HL-60 (cell line): ENCODE results near the gene STAB2.

Experiments used
- DNase-seq, 2 experiments: peaks; one replicate each; pipeline ENCODE4 v3.0.0-alpha.2; 2010 to 2020; ENCODE audit warnings: low read depth in 1 of 2, low spot score in 1 of 2
- H3K27ac ChIP-seq: fragments of 250-450 bp; sonication (Bioruptor Pico); replicated peaks from 2 replicates; pipeline ENCODE4 v1.5.1; 2020; ENCODE audit warnings: mild to moderate bottlenecking, moderate library complexity
- H3K27me3 ChIP-seq: fragments of 250-450 bp; sonication (Bioruptor Pico); 2 replicates; pipeline ENCODE4 v1.5.1; 2021; ENCODE audit warnings: mild to moderate bottlenecking, moderate library complexity; ENCODE audit not compliant: insufficient read depth, poor library complexity, severe bottlenecking
- H3K4me3 ChIP-seq: replicated peaks from 2 replicates; pipeline ENCODE4 v1.5.1; 2011; ENCODE audit warnings: mild to moderate bottlenecking, control low read depth, low read length; ENCODE audit not compliant: insufficient read depth
- CTCF ChIP-seq: IDR thresholded peaks from one replicate; pipeline ENCODE4 v1.5.1; 2011; ENCODE audit warnings: low read length, control low read depth, inconsistent platforms; ENCODE audit not compliant: insufficient read depth
- GABPA ChIP-seq: IDR thresholded peaks from 2 replicates; pipeline ENCODE4 v1.6.1; 2012; ENCODE audit warnings: low read depth
- POLR2AphosphoS5 ChIP-seq: IDR thresholded peaks from 2 replicates; pipeline ENCODE4 v1.6.1; 2012; ENCODE audit warnings: low read depth
- REST ChIP-seq: IDR thresholded peaks from 2 replicates; pipeline ENCODE4 v1.6.1; 2012; ENCODE audit warnings: low read depth; ENCODE audit not compliant: insufficient replicate concordance
- SPI1 ChIP-seq: IDR thresholded peaks from 2 replicates; pipeline ENCODE4 v1.6.1; 2012; ENCODE audit warnings: low read depth, mild to moderate bottlenecking, borderline replicate concordance

STAB2 gene

GRCh38 chr12:103642240-103642864 is 55.3 kb downstream of the STAB2 start:
- no peak overlapping the region for H3K4me3 ChIP-seq
- TF ChIP-seq POLR2AphosphoS5, result no peak
- TF ChIP-seq GABPA, result no peak
- TF ChIP-seq REST, result no peak
- no peak for TF ChIP-seq SPI1
- no peak for TF ChIP-seq CTCF
- DNase-seq, result no peak
- no peaks in the 10 kb centered on the region for H3K27me3 ChIP-seq
- no peak overlapping the region for H3K27ac ChIP-seq

GRCh38 chr12:103645202-103645601 is 58.1 kb downstream of the STAB2 start:
- Histone ChIP-seq H3K27ac (no peak overlapping the region), H3K27me3 (no peaks in the 10 kb centered on the region), H3K4me3 (no peak overlapping the region)
- TF ChIP-seq GABPA (no peak), POLR2AphosphoS5 (no peak), SPI1 (no peak), REST (no peak), CTCF (no peak)
- DNase-seq, result no peak

- no peak for DNase-seq
- Histone ChIP-seq H3K4me3 (no peak overlapping the region), H3K27ac (no peak overlapping the region), H3K27me3 (no peaks in the 10 kb centered on the region)
- TF ChIP-seq CTCF (no peak), GABPA (no peak), POLR2AphosphoS5 (no peak), SPI1 (no peak), REST (no peak)
These were observed 60.2 kb downstream of the STAB2 start for GRCh38 chr12:103647267-103647666.
